Left hindlimb (tissue), 1 donor: ENCODE measurements around the gene KRTAP5-6.
A peak's percentile ranks its signal among the peaks of the same experiment; 100 is the strongest.

Experiments
- DNase-seq: peaks from one replicate; pipeline ENCODE4 v3.0.0-alpha.2; 2018

Gene KRTAP5-6, protein sequence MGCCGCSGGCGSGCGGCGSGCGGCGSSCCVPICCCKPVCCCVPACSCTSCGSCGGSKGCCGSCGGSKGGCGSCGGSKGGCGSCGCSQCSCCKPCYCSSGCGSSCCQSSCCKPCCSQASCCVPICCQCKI

DNA sequence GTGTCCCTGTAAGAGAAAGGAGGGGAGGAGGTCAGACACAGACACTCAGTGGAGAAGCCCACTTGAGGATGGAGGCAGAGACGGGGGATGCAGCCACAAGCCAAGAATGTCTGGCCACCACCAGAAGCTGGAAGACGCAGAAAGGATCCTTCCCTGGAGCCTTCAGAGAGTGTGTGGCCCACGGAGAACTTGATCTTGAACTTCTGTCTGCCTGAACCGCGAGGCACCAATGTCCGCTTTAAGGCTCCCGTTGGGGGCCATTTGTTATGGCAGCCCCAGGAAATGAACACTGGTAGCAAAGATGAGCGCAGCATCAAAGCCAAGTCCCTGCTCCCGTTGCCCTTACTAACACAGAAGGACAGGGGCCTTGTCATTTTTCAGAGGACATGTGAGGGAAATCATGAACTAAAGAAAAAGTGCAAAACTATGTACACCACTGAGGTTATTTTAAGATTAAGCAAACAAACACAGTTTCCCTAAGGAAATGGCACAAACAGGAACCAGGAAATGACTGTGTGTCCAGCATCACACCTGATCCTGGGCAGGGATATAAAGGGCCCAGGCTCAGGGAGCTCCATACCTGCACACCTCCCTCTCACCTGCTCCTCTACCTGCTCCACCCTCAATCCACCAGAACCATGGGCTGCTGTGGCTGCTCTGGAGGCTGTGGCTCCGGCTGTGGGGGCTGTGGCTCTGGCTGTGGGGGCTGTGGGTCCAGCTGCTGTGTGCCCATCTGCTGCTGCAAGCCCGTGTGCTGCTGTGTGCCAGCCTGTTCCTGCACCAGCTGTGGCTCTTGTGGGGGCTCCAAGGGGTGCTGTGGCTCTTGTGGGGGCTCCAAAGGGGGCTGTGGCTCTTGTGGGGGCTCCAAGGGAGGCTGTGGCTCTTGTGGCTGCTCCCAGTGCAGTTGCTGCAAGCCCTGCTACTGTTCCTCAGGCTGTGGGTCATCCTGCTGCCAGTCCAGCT lies at the start of gene KRTAP5-6:
KRTAP5-6 (plus strand) TSS at position 588 of the 963 bp plus-strand sequence; CDS start at position 639, 51 bp downstream.
- no peak for DNase-seq

DNA sequence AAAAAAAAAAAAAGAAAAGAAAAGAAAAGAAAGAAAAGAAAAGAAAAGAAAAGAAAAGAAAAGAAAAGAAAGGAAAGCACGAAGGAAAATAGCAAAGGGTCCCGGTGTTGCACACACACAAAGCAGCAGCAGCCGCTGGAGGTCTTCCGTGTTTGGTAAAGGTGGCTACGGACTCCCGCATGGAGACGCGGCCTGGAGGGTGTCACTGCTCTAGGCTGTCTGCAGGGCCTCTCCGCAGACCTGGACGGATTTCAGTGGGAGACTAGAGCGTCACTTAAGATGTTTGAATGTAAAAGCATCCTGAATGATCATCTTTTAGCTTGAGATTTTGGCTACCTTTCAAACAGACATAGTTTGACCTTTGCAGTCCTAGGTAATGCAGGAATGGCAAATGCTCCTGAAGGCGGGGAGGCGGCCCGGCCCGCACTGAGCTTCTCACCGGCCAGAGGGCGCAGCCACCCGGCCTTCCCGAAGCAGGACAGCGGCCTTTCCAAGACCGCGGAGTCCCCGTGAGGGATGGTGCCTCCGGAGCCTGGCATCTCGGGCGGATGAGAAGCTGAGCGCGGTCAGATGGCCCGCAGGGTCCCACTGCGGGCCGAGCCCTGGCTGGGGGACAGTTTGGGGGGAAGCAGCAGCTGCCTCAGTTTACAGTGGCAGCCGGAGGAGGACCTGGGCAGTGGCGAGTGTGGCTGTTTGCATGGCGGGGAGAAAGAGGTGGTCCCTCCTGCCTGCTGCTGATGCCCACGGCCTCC lies 48.9 kb upstream of the KRTAP5-6 start:
- no peak for DNase-seq

DNA sequence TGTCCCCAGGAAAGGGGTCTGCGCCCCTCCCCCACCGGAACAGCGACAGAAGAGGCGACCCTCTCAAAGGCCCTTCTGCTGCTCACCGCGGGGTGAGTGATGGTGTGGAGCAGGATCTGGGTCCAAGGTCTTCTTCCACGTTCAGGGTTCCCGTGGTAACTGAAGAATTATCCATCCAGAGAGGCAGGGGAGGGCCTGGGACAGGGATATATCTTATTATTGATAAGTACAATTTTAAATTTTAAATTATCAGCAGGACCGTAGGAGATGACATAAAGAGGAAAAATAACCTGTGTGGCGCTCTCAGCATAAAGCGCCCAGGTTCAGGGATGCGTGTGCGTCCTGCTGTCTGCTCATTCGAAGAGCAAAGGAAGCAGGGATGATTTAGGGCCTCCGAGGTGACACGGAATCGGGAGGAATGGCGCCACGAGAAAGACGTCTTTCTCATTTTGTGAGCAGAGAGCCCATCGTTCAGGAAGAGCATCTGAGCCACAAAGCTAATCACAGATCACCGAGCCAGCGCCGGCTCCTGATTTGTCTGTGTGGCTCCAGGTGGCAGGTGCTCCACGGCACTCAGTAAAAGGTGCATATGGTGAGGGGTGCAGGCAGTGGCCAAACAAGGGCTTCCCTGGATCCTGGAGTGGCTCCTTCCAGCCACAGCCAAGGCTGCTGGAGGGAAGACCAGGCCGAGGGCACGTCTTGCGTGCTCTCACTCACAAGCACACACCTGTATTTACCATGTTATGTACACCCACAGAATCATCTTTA lies 48.2 kb upstream of the KRTAP5-6 start:
- no peak for DNase-seq

DNA sequence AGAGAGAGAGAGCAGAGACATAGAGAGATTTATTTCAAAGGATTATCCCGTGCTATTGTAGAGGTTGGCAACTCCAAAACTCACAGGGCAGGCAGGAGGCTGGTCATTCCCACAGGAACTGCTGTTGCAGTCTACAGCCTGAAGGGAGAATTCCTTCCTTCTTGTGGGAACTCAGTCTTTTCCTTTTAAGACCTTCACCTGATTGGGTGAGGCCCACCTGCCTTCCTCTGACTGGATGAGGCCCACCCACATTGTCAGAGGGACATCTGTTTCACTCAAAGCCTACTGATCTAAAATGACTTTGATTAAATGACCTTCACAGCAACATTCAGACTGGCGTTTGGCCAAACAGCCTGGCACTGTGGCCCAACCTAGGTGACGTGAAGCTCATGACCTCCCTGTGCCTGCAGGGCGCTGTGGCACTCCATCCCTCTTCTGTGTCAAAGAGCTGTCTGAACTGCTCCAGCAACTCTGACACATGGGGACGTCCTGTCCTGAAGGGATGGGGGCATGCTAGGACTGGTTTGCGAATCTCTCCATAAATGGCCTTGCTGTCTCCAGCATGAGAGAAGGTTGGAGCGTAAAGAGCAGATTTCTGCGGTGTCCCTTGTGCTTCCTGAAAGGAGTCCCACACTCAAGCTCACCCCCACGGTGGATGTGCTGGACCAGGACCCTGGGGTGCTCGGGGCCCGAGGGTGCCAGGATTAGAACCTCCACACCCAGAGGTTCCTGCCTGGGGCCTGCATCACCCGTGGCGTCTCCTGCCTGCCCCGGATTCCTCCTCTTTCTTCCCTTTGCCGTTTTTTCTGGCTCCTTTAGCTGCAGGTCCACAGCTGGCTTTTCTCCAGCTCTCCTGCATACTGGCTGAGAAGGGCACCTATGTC lies 46.7 kb upstream of the KRTAP5-6 start:
- DNase-seq: no peak

DNA sequence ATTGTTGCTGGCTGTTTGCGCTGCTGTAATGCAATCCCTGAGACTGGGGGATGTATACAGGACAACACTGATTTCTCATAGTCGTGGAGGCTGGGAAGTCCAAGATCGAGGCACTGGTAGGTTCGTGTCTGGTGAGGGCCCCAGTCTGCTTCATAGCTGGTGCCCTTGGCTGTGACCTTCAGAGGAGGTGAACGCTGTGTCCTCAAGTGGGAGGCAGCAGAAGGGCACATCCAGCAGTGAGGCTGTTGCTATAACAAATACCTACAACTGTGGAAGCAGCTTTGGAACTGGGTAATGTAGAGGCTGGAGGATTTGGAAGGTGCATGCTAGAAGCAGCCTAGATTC lies 46.1 kb upstream of the KRTAP5-6 start:
- no peak for DNase-seq

DNA sequence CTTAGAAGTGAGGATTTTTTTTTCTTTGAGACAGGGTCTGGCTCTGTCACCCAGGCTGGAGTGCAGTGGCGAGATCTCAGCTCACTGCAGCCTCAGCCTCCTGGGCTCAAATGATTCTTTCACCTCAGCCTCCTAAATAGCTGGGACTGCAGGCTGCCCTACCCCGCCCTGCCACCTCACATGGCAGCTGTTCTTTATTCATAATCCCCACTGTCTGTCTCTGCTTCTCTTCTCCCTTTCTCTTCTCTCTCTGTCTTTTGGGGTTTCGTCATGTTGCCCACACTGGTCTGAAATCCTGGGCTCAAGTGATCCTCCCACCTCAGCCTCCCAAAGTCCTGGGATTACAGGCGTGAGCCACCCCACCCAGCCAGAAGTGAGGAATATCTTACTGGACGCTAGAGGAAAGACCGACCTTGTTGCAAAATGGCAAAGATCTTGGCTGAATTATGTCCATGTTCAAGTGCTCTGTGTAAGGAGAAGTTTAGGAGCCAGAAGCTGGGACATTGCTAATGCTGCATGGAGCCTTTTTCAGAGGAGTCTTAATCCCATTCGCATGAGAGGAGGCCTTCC lies 45.5 kb upstream of the KRTAP5-6 start:
- no peak for DNase-seq

DNA sequence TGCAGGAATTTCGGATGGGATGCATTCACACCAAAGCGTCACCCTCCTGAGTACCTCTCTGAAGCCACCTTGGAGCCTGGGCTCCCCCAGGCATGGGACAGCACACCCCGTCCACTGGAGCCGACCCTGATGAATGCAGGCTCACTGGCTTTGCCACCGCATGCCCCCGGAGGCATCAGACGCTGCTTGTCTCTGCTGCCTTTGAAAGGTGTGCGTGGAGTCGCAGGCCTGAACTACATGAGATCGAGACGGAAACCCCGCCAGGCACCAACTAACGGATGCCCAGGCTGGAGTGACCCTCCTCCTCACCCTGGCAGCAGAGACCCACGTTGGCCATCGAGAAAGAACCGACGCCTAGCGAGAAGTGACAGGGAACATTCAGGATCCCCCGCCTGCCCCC lies 45.0 kb upstream of the KRTAP5-6 start:
- DNase-seq: no peak

DNA sequence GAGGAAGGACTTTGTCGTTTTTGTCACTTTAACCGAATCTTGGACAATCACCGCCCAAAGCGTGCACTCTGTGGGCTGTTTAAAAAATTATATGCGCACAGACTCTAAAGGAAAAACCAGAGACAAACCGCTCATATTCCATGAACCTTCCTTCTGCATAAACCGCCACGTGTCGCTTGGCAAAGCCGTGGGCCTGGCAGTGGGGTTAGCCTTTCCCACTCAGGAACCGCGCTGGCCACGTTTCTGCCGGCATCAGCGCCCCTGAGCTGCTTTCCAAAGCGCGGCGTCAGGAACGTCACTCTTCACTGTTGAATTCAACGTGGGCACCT lies 44.6 kb upstream of the KRTAP5-6 start:
- DNase-seq: no peak

DNA sequence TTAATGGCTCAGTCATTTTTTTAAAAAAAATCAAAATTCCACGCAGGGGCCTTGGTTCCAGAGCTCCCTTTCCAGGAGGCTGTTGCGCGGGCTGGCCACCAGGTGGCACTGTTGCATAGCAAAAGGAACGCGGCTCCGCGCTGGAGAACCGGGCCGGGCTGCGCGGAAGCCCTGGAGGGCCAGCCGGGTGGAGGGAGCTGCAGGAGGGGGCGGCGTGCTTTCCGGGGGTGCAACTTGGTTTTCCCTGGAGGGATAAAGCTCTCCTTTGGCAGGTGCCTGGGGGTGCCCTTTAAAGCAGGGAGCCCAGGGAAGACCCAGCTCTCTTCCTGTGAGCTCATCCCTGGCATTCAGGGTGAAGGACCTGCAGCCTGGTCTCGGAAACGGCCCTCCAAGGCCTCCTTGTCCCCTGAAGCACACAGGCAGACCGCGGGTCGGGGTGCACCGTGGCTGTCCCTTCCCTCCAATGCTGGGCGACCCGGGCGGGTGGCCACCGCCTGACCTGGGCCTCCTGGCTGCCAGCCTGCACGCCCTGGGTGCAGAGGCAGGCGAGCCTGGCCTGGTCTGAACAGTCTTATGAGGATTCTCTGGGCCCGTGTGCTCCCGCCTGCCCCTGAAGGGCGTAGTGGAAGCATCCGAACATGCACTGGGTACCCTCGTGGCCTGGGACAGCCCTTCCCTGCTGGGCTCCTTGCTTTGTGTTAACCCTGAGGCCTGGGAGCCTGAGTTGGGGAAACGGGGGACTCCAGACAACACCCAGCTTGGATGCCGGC lies 44.0 kb upstream of the KRTAP5-6 start:
- peak; percentile 83 for DNase-seq

DNA sequence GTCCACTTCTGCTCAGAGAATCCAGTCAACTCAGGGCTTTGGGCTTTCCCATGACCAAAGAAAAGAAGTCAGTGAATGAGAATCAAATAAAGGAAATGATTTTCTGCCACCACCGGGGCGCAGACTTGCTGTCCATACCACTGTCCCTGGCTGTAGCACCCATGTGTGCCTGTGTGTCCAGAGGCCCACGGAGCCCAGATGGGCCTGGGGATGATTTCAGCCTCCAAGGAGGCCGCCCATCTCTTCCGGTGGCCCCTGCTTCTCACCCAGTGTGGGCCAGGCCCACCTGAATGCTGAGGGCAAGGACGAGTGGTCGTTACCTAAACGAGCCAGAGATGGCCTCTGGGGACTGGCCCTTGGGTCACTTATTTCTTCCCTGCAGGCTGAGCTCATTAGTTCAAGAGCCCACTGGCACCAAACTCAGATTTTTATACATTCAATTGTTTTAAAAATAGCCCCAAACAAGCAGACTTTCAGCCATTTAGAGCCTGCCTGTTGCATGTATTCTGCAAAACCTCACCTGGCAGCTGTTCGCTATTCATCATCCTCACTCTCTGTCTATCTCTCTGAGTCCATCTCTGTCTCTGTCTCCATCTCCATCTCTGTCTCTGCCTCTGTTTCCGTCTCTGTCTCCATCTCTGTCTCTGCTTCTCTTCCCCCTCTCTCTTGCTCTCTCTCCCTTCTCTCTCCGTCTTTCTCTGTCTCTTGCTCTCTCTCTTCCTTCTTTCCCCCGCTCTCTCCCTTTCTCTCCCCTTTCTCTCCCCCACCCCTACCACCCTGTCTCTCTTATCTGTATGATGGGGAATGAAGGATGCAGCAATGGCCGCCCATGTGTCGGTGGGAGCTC lies 43.2 kb upstream of the KRTAP5-6 start:
- no peak for DNase-seq

DNA sequence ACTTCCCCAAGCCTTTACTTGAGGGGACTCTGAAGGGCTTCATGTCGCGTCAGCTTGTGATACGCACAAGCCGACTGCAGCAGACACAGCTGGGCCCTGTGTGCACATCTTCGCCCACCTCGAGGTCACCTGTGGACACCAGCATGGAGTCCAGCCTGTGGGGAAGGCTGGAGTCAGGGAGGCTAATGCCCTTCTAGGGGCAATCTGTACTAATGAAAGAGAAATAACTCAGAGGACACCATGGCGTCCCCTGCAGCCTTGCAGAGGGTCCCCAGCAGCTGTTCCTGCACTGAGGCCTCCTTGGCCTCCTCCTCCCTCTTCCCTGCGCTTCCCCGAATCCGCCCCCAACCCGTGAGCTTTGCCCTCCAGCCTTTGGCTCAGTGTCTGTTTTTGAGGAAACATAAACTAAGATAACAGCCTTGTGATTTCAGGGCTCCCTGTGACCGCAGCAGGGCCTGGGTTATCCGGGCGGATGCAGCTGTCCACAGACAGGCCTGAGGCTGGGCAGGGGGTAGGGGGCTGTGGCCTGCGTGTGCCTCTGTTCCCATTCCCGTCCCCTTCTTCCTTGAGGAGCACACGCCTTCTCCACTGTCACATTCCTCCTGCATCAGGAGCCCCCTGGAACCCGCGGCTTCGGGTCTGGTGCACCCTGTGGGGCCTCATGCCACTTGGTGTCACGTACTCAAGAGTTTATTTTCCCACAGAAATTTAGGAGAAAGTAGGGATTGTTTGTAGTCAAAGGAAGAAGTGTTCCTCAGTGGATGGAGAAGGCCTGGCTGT lies 42.4 kb upstream of the KRTAP5-6 start:
- no peak for DNase-seq

DNA sequence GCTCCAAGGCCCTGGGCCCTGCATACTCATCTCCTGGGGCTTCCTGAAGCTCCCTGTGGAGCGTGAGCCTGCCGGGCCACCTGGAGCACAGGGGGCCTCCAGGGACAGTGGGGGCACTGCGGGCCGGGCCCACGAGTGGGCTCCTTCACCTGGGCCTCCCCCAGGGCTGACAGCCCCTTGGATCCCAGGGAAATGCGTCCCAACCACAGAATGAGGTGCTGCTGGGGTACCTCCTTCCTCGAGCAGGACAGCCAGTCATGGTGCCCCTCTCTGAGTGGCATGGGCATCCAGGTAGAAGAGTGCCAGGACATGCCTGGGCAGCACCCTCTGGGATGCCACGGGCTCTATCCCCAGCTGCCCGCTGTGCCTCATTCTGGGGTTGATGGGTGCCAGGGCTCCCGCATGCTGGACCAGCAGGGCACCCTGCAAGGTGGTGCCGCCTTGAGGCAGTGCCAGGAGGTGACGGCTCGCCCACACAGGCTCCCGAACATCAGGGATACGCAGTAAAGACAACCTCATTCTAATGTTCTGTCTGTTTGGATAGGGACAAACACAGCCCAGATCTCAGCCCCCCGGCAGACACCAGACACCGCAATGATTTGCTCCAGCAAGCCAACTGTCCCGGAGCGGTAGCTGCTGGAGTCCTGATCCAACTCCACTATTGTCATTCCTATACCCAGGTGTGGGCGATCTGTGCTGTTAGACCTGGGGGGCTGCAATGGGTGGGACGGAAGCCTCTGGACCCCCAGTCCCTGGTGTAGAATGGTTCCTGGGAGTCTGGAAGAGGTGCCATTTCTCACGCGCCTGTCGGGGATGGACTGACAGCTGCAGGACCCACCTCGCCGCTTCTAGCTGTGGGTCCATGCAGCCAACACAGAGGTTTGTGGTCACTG lies 41.6 kb upstream of the KRTAP5-6 start:
- DNase-seq: no peak

DNA sequence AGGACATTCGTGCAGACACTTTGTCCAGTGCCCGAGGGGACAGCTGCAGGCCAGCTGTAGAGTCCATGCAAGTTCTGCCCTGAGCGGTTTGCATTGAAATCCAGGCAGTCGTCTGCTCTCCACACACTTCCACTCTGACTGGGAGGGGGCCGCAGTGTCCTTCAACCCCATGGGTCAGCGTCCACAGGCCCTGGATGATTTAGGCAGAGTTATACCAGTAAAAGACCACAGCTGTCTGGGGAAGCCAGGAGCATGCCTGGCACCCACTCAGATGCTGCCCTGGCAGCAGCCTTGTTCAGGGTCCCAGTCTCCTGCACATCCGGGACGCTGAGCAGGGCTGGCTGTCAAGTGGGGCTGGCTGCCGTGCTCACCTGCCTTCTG lies 40.9 kb upstream of the KRTAP5-6 start:
- DNase-seq: no peak

DNA sequence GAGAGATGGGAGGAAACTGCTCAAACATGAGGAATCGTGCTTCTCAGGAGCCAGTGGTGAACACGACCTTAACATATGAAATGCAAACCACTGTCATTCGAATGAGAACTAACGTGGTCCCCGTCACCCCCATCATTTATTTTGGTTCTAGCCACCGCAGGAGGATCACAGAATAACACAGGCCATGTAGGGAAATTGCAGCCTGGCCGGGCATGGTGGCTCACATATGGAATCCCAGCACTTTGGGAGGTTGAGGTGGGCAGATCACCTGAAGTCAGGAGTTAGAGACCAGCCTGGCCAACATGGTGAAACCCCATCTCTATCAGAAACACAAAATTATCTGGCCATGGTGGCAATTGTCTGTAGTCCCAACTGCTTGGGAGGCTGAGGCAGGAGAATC lies 40.3 kb upstream of the KRTAP5-6 start:
- DNase-seq: no peak

DNA sequence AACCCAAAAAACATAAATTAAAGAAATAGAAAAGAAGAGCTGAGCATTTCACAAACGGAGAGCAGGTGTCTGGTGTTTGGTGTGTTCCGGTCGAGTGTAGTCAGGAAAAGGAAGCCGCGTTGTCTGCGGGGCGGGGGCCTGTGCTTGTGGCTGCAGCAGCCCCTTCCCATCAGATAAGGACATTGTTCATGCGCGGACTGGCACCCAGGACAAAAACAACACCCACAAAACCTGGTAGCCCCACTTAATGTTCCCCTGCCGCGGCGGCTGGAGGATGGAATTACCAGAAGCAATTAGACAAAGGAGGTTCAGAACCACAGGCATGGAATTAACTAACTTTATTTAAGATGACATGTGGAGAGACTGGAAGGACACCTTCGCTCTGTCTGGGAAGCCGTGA lies 37.5 kb upstream of the KRTAP5-6 start:
- DNase-seq: no peak

DNA sequence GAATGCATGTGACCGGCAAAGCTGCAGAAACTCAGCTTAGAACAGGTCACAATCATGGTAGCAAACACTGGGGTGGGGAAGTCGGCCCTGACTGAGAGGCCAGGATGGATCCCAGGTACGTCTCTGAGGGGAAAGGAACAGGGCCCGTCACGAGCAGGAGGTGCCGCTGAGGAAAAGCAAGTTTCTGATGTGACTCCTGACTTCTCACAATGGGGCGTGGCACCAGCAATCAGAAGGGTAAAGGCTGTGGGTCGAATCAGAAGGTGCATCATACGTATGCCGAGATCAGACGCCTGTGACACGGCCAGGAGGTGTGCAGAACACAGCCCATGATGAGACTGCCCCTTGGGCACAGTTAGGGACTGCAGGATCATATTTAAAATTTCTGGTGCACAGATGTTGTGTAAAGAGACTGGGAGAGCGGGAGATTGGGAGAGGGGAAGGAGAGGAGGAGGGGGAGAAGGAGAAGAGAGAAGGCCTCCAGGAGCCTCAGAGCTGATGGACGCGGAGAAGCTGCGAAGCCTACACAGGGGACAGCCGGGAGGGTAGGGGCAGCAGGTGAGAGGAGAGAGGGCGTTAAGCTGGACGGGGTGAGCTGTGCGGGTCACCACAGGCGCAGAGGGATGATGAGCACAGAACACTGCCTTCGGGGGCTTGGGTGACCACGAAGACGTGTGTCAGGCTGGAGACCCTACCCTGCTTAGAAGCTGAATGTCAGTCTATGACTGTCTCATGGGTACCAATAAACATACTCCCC lies 36.7 kb upstream of the KRTAP5-6 start:
- no peak for DNase-seq
